Middle frontal gyrus (tissue), 1 donor: Measurements from ENCODE around the gene TSPAN16.

Source experiments
- DNase-seq: peaks from one replicate; pipeline ENCODE4 v3.0.0-alpha.2; 2015; ENCODE audit warnings: low spot score; ENCODE audit errors: extremely low spot score

The TSPAN16 gene

GRCh38 chr19:11295665-11296245 is at the start of gene TSPAN16:
Gene TSPAN16, plus strand, starts transcription at chr19:11296160. Its CDS starts 138 bp downstream, at chr19:11296298.
- no peak for DNase-seq

- no peak for DNase-seq
Observed at GRCh38 chr19:11246941-11247340, 49.0 kb upstream of the TSPAN16 start.

- DNase-seq = no peak
Observed at GRCh38 chr19:11247391-11247790, 48.6 kb upstream of the TSPAN16 start.

GRCh38 chr19:11247934-11248333 is 48.0 kb upstream of the TSPAN16 start:
- DNase-seq = no peak

GRCh38 chr19:11248852-11249251 is 47.1 kb upstream of the TSPAN16 start:
- DNase-seq = no peak

GRCh38 chr19:11251217-11251616 is 44.7 kb upstream of the TSPAN16 start:
- no peak for DNase-seq

GRCh38 chr19:11251650-11252314 is 44.2 kb upstream of the TSPAN16 start:
- DNase-seq = no peak

GRCh38 chr19:11252665-11253355 is 43.1 kb upstream of the TSPAN16 start:
- DNase-seq = no peak

- no peak for DNase-seq
Observed at GRCh38 chr19:11254666-11255065, 41.3 kb upstream of the TSPAN16 start.

GRCh38 chr19:11256189-11256588 is 39.8 kb upstream of the TSPAN16 start:
- DNase-seq = no peak

- no peak for DNase-seq
Observed at GRCh38 chr19:11257846-11258380, 38.0 kb upstream of the TSPAN16 start.

GRCh38 chr19:11260996-11261395 is 35.0 kb upstream of the TSPAN16 start:
- DNase-seq = no peak

GRCh38 chr19:11261431-11261970 is 34.5 kb upstream of the TSPAN16 start:
- DNase-seq = no peak

- no peak for DNase-seq
Observed at GRCh38 chr19:11261971-11262839, 33.8 kb upstream of the TSPAN16 start, which contains the start of gene DOCK6. Gene DOCK6, minus strand, starts transcription at chr19:11262524. Its CDS starts 84 bp downstream, at chr19:11262440.

- no peak for DNase-seq
Observed at GRCh38 chr19:11263726-11264125, 32.2 kb upstream of the TSPAN16 start.

GRCh38 chr19:11264452-11265176 is 31.3 kb upstream of the TSPAN16 start:
- no peak for DNase-seq

- no peak for DNase-seq
Observed at GRCh38 chr19:11265177-11265784, 30.7 kb upstream of the TSPAN16 start.

GRCh38 chr19:11265785-11266236 is 30.1 kb upstream of the TSPAN16 start:
- no peak for DNase-seq

- no peak for DNase-seq
Observed at GRCh38 chr19:11267316-11268085, 28.5 kb upstream of the TSPAN16 start.
